HepG2 (cell line): ENCODE data around the gene ANKS1A. TPM values are rescaled to one million over a fixed set of nuclear protein-coding genes. Genes with fewer than 3 reads are reported as not detected.
"Not testable (repeated sequence)": the region's sequence is repeated elsewhere in the genome, so short reads cannot be mapped to it uniquely, and the experiment has no call there.

Source experiments
- ATAC-seq: fragments of 200-7000 bp; cut with Tn5 transposase; 3 replicates; pipeline ENCODE4 v1.9.1; 2020; ENCODE audit warnings: mild to moderate bottlenecking, moderate library complexity
- BruUV-seq: library from RNA; stranded (reverse); fragments of 400-500 nt; replicated peaks from 2 replicates; lab custom pipeline; 2021; lab: Mats Ljungman, UMichigan
- CTCF ChIA-PET: fragments of 300-600 bp; formaldehyde crosslinking; extraction: SDS; loops from one replicate; lab custom pipeline; 2021; ENCODE audit warnings: low total read pairs, inconsistent platforms, low intra/inter-chr PET ratio; lab: Yijun Ruan, JAX
- POLR2A ChIA-PET: fragments of 350-600 bp; sonication (Branson Sonifier 250); formaldehyde crosslinking; loops from one replicate; lab custom pipeline; 2020; ENCODE audit warnings: antibody characterized with exemption, inconsistent platforms; lab: Yijun Ruan, JAX
- DNase-seq: peaks from one replicate; pipeline ENCODE4 v3.0.0-alpha.2; 2015; ENCODE audit warnings: low spot score
- FAIRE-seq: peaks from 3 replicates; lab custom pipeline; 2011; peaks lifted over from hg19 to GRCh38; lab: Jason Lieb, UNC
- H2AFZ ChIP-seq: one replicate; pipeline ENCODE4 v1.6.1; 2011; ENCODE audit warnings: low read length, inconsistent platforms
- H3K27ac ChIP-seq: fragments of 300-600 bp; 3 replicates; pipeline ENCODE4 v1.8.0; 2011; ENCODE audit warnings: mixed run types, mild to moderate bottlenecking, mixed read lengths, low read length, inconsistent platforms; ENCODE audit not compliant: insufficient read depth; ENCODE audit errors: extremely low read length
- H3K27me3 ChIP-seq, 2 experiments: fragments of 200-600 bp in 1 of 2; 2 replicates in 1 of 2; 3 replicates in 1 of 2; pipeline versions ENCODE4 v1.6.0 to v1.8.0; 2011; ENCODE audit warnings: low read length in 2 of 2, mild to moderate bottlenecking in 2 of 2, moderate library complexity in 2 of 2, inconsistent platforms in 1 of 2; ENCODE audit not compliant: insufficient read depth in 2 of 2, control insufficient read depth in 1 of 2
- H3K36me3 ChIP-seq, 2 experiments: fragments of 200-600 bp in 1 of 2; replicated peaks in 1 of 2; 2 replicates in 1 of 2; 3 replicates in 1 of 2; pipeline versions ENCODE4 v1.5.1 to v1.8.0; 2011; ENCODE audit warnings: low read length in 2 of 2, inconsistent platforms in 1 of 2; ENCODE audit not compliant: insufficient read depth in 2 of 2, control insufficient read depth in 1 of 2
- H3K4me1 ChIP-seq: 2 replicates; pipeline ENCODE4 v1.5.1; 2012; ENCODE audit warnings: low read length, inconsistent platforms; ENCODE audit not compliant: insufficient read depth
- H3K4me2 ChIP-seq: 2 replicates; pipeline ENCODE4 v1.6.0; 2011; ENCODE audit warnings: low read depth, low read length, inconsistent platforms
- H3K4me3 ChIP-seq, 3 experiments: fragments of 200-600 bp in 1 of 3; sonication (generic), shearing (Covaris generic) in 1 of 3; replicated peaks in 1 of 3; 2 replicates each; pipeline ENCODE4 v1.5.1; 2011 to 2016; ENCODE audit warnings: low read length in 3 of 3, inconsistent platforms in 2 of 3, low read depth in 2 of 3, mild to moderate bottlenecking in 2 of 3, control low read depth in 1 of 3, mixed read lengths in 1 of 3; ENCODE audit not compliant: insufficient read depth in 1 of 3
- H3K79me2 ChIP-seq: one replicate; pipeline ENCODE4 v1.6.1; 2011; ENCODE audit warnings: low read length, inconsistent platforms; ENCODE audit not compliant: insufficient read depth
- H3K9ac ChIP-seq: 2 replicates; pipeline ENCODE4 v1.6.0; 2011; ENCODE audit warnings: mild to moderate bottlenecking, low read depth, low read length, inconsistent platforms; ENCODE audit not compliant: insufficient read depth
- H3K9me3 ChIP-seq: 2 replicates; pipeline ENCODE4 v1.5.1; 2012; ENCODE audit warnings: mild to moderate bottlenecking, low read length
- H4K20me1 ChIP-seq: 2 replicates; pipeline ENCODE4 v1.6.0; 2011; ENCODE audit warnings: inconsistent platforms, mild to moderate bottlenecking, low read length, moderate library complexity; ENCODE audit not compliant: insufficient read depth
- KLF16 ChIP-seq, 2 experiments: sonication (generic) in 1 of 2; formaldehyde crosslinking in 1 of 2; IDR thresholded peaks; 2 replicates each; pipeline versions ENCODE4 v1.6.1 to v1.8.0; 2016 to 2023; ENCODE audit warnings: missing genetic modification reagents in 2 of 2, missing compliant biosample characterization in 1 of 2
- MAFF ChIP-seq: IDR thresholded peaks from 2 replicates; pipeline ENCODE4 v1.6.1; 2011; ENCODE audit warnings: low read depth, low read length, improper control_type of control experiment
- MAFG ChIP-seq: sonication (generic); formaldehyde crosslinking; IDR thresholded peaks from 2 replicates; pipeline ENCODE4 v1.5.1; 2020; ENCODE audit warnings: mild to moderate bottlenecking, missing genetic modification reagents
- NFE2L2 ChIP-seq: fragments of 150-350 bp; IDR thresholded peaks from 2 replicates; pipeline ENCODE4 v1.6.1; 2014; ENCODE audit warnings: low read length
- RAD21 ChIP-seq: fragments of 450-650 bp; formaldehyde crosslinking; IDR thresholded peaks from 2 replicates; pipeline ENCODE4 v1.5.0; 2020; ENCODE audit warnings: mild to moderate bottlenecking
- RBM22 ChIP-seq: fragments of 200-400 bp; formaldehyde crosslinking; optimal IDR thresholded peaks from 2 replicates; pipeline ENCODE3; 2017; ENCODE audit warnings: mild to moderate bottlenecking, low read length, moderate library complexity
- ZNF329 ChIP-seq: sonication (generic); formaldehyde crosslinking; IDR thresholded peaks from 2 replicates; pipeline ENCODE4 v1.9.0; 2021; ENCODE audit warnings: low read depth, mild to moderate bottlenecking, missing genetic modification reagents
- ZNF543 ChIP-seq: sonication (generic); formaldehyde crosslinking; IDR thresholded peaks from 2 replicates; pipeline ENCODE4 v1.4.0; 2020; ENCODE audit warnings: mild to moderate bottlenecking, missing genetic modification reagents
- ZNF687 ChIP-seq: sonication (generic); formaldehyde crosslinking; IDR thresholded peaks from 2 replicates; pipeline ENCODE4 v1.5.1; 2020; ENCODE audit warnings: mild to moderate bottlenecking, missing genetic modification reagents, moderate library complexity
- whole genome bisulfite sequencing: methylation state at CpG from one replicate; pipeline ENCODE4 v1.1.6; 2017; ENCODE audit warnings: low lambda C conversion rate; 5-methylcytosine and 5-hydroxymethylcytosine counted together
- in situ Hi-C: cut with HindIII; loops from 2 replicates; pipeline ENCODE4 v1.10.0; 2017; ENCODE audit warnings: low pct_unique_long_range_greater_than_20kb; ENCODE audit not compliant: extremely low pct_ligation_motif_present
- intact Hi-C: fragments of 100-400 bp; cut with micrococcal nuclease; formaldehyde crosslinking; loops from one replicate; pipeline ENCODE4 v1.10.0; 2022; ENCODE audit not compliant: unreplicated experiment
- polyA plus RNA-seq, 8 experiments: library from polyadenylated mRNA; depleted of rRNA in 3 of 8; stranded (reverse) in 7 of 8; unstranded in 1 of 8; fragments of >200 nt; fragmentation: Illumina TruSeq in 4 of 8; extraction: Trizol in 4 of 8; gene quantifications; 2 replicates each; pipeline versions ENCODE4 v1.2.1 to v1.2.3, GENCODE V29; 2011 to 2016; ENCODE audit warnings: low read depth in 4 of 8, missing spikeins in 1 of 8, mixed read lengths in 1 of 8; ENCODE audit not compliant: insufficient read depth in 1 of 8
- total RNA-seq, 5 experiments: library from RNA; depleted of rRNA; stranded (reverse); fragments of >200 nt; fragmentation: Illumina TruSeq; extraction: Trizol; gene quantifications; 2 replicates each; pipeline ENCODE4 v1.2.3, GENCODE V29; 2016; ENCODE audit warnings: low read depth in 1 of 5

ANKS1A gene
- total and polyA plus RNA-seq, 2 of the 13 experiments (the other 11 are each of a cell fraction or from before 2014, with no cell fraction given), result 7.2 to 15.1 TPM

GRCh38 chr6:34839666-34840352 lies 49.2 kb upstream of the ANKS1A start (continued):
- TF ChIP-seq ZNF687, result peak; percentile 39
- peak; percentile 75 for TF ChIP-seq MAFF
- TF ChIP-seq KLF16 (CRISPR knock-in tag; IDR thresholded peaks at IDR 0.05), result no peak
- TF ChIP-seq RBM22, result peak; percentile 53
- 0 out of 2 replicates have a peak, but pooled peaks have one; percentile 32 for TF ChIP-seq MAFG (CRISPR knock-in tag)
- no peak for TF ChIP-seq ZNF543
- no peak for TF ChIP-seq RAD21
- TF ChIP-seq ZNF329 (CRISPR knock-in tag), result no peak
- peak; percentile 95 for TF ChIP-seq NFE2L2

- H4K20me1 ChIP-seq, H3K4me3 ChIP-seq, POLR2A ChIA-PET, FAIRE-seq, CTCF ChIA-PET, BruUV-seq, H3K9ac ChIP-seq, H3K27me3 ChIP-seq, H2AFZ ChIP-seq, H3K27ac ChIP-seq, H3K79me2 ChIP-seq, DNase-seq, ATAC-seq, H3K4me2 ChIP-seq, intact Hi-C loops, H3K4me1 ChIP-seq, in situ Hi-C loops, H3K9me3 ChIP-seq: not testable (repeated sequence)
- peaks cover 21 to 70% of the 10 kb centered on the region in 2 experiments for H3K36me3 ChIP-seq
- 99% methylated on average over 6 of the region's 6 CpGs for WGBS
Observed at GRCh38 chr6:34849066-34849465, 40.0 kb upstream of the ANKS1A start.
